Breast epithelium (tissue), 3 donors: ENCODE results near the gene ASTN1.

Experiments used
- POLR2A ChIP-seq: fragments of 450-650 bp; IDR thresholded peaks from one replicate; pipeline ENCODE4 v1.6.1; 2016; ENCODE audit warnings: antibody characterized with exemption, mild to moderate bottlenecking, moderate library complexity
- POLR2AphosphoS5 ChIP-seq, 3 donors: sonication (generic); formaldehyde crosslinking; IDR thresholded peaks; one replicate each; pipeline ENCODE4 v1.6.1; 2017; ENCODE audit warnings: antibody characterized with exemption in 3 of 3
- TF ChIP-seq, protein P1 (sequence below), 3 donors: fragments of 450-650 bp; IDR thresholded peaks; one replicate each; pipeline ENCODE4 v1.5.1; 2016 to 2017; ENCODE audit warnings: antibody characterized with exemption in 3 of 3, mild to moderate bottlenecking in 3 of 3, moderate library complexity in 3 of 3

DNA sequence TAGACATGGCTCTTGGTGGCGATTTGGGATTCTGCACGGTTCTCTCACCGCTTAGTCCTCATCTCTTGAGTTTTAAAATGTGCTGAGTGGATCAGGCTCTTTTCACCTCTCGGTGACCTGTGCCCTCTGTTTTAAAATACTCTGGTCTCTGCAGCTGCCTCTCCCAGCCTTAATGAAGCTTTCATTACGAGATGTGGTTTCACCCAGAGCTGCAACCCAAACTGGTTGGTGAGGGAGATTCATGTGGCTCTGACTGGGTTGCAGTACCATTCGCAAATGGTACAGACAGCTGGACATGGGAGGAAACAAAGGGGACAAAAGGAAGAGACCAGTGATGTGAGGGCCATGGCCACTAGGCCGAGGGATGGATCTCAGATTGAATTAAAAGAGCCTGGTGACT, 258.9 kb downstream of the ASTN1 start:
- TF ChIP-seq, protein P1, sequence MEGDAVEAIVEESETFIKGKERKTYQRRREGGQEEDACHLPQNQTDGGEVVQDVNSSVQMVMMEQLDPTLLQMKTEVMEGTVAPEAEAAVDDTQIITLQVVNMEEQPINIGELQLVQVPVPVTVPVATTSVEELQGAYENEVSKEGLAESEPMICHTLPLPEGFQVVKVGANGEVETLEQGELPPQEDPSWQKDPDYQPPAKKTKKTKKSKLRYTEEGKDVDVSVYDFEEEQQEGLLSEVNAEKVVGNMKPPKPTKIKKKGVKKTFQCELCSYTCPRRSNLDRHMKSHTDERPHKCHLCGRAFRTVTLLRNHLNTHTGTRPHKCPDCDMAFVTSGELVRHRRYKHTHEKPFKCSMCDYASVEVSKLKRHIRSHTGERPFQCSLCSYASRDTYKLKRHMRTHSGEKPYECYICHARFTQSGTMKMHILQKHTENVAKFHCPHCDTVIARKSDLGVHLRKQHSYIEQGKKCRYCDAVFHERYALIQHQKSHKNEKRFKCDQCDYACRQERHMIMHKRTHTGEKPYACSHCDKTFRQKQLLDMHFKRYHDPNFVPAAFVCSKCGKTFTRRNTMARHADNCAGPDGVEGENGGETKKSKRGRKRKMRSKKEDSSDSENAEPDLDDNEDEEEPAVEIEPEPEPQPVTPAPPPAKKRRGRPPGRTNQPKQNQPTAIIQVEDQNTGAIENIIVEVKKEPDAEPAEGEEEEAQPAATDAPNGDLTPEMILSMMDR (IDR thresholded peaks at IDR 0.05) = no peak
- TF ChIP-seq POLR2A (no peak), POLR2AphosphoS5 (IDR thresholded peaks at IDR 0.05) (no peak)
